ENCODE results near the gene FHAD1.

FHAD1 gene

DNA sequence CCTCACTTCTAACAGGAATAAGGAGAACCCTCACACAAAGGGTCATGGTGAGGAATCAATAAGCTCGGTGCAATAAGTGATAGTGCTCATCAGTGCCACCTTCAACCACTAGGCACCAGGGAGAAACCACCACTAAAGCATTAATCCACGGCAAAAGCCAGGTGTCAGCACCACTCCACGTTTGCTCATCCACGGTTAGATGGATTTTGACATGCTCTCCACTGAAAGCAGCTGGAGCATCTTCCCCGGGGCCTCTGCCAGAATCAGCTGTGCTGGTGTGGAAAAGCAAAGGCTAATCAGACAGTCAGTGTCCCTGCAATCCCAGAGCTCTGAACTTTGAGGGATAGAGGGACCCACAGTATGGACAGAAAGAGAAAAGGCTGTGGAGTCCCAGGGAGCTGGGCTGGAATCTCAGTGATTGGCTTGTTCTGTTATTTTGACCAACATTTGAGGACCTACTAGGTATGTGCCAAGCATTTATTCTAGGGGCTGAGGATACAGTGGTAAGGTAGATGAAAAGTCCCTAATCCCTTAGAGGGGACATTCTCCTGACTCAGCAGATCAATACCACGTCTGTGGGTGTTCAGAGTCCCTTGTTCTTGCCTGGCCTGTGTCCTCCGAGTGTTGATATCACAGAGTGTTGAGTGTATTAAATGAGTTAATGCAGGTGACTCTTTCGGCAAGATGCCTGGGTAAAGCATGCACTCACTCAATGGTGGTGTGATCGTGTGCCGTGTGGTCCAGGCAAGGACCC lies 41.3 kb downstream of the FHAD1 start:
- Histone ChIP-seq H3K4me1 (ENCODE audit: insufficient read depth, low read length, severe bottlenecking) (no peaks in the 10 kb centered on the region), H2AFZ (ENCODE audit: low read length) (no peak overlapping the region), H3K4me3 (ENCODE audit: low read depth, low read length, poor library complexity, severe bottlenecking) (no peak overlapping the region), H3K9ac (ENCODE audit: low read length) (no peak overlapping the region), H3K9me2 (ENCODE audit: low read depth, low read length) (no peaks in the 10 kb centered on the region), H4K20me1 (ENCODE audit: insufficient read depth, low read length) (no peaks in the 10 kb centered on the region), H3K27ac (ENCODE audit: low read depth, low read length, poor library complexity, severe bottlenecking) (no peak overlapping the region), H3K4me2 (ENCODE audit: low read length) (no peak overlapping the region), H3F3A (ENCODE audit: insufficient read depth, low read length) (no peaks in the 10 kb centered on the region), H3K27me3 (ENCODE audit: insufficient read depth, low read length) (no peaks in the 10 kb centered on the region), H3K36me3 (ENCODE audit: insufficient read depth, low read length) (no peaks in the 10 kb centered on the region), H3K9me3 (ENCODE audit: low read length) (no peaks in the 10 kb centered on the region), H3K79me2 (ENCODE audit: insufficient read depth, low read length) (no peaks in the 10 kb centered on the region)
- TF ChIP-seq EZH2 (IDR thresholded peaks at IDR 0.05; ENCODE audit: borderline replicate concordance, low read length) (no peak), CTCF (IDR thresholded peaks at IDR 0.05; ENCODE audit: low read length) (no peak)

- no peak for TF ChIP-seq CTCF (IDR thresholded peaks at IDR 0.05; ENCODE audit: low read length)
- TF ChIP-seq EZH2 (IDR thresholded peaks at IDR 0.05; ENCODE audit: borderline replicate concordance, low read length) = no peak
- Histone ChIP-seq H3K4me1 (ENCODE audit: insufficient read depth, low read length, severe bottlenecking) (no peaks in the 10 kb centered on the region), H3K27ac (ENCODE audit: low read depth, low read length, poor library complexity, severe bottlenecking) (no peak overlapping the region), H2AFZ (ENCODE audit: low read length) (no peak overlapping the region), H3K4me3 (ENCODE audit: low read depth, low read length, poor library complexity, severe bottlenecking) (no peak overlapping the region), H3K4me2 (ENCODE audit: low read length) (no peak overlapping the region), H4K20me1 (ENCODE audit: insufficient read depth, low read length) (no peaks in the 10 kb centered on the region), H3K36me3 (ENCODE audit: insufficient read depth, low read length) (no peaks in the 10 kb centered on the region), H3K79me2 (ENCODE audit: insufficient read depth, low read length) (no peaks in the 10 kb centered on the region), H3K9me3 (ENCODE audit: low read length) (no peaks in the 10 kb centered on the region), H3K27me3 (ENCODE audit: insufficient read depth, low read length) (no peaks in the 10 kb centered on the region), H3K9ac (ENCODE audit: low read length) (no peak overlapping the region), H3K9me2 (ENCODE audit: low read depth, low read length) (no peaks in the 10 kb centered on the region), H3F3A (ENCODE audit: insufficient read depth, low read length) (no peaks in the 10 kb centered on the region)
Observed at GRCh38 chr1:15289251-15289651, 42.2 kb downstream of the FHAD1 start.

GRCh38 chr1:15290382-15290781 lies 43.4 kb downstream of the FHAD1 start:
- no peaks in the 10 kb centered on the region for H3K9me3 ChIP-seq (ENCODE audit: low read length)
- no peaks in the 10 kb centered on the region for H3K36me3 ChIP-seq (ENCODE audit: insufficient read depth, low read length)
- no peak overlapping the region for H3K27ac ChIP-seq (ENCODE audit: low read depth, low read length, poor library complexity, severe bottlenecking)
- no peaks in the 10 kb centered on the region for H3K9me2 ChIP-seq (ENCODE audit: low read depth, low read length)
- no peak overlapping the region for H3K9ac ChIP-seq (ENCODE audit: low read length)
- no peaks in the 10 kb centered on the region for H4K20me1 ChIP-seq (ENCODE audit: insufficient read depth, low read length)
- H3K4me2 ChIP-seq (ENCODE audit: low read length) = no peak overlapping the region
- TF ChIP-seq EZH2 (IDR thresholded peaks at IDR 0.05; ENCODE audit: borderline replicate concordance, low read length) = no peak
- no peak overlapping the region for H3K4me3 ChIP-seq (ENCODE audit: low read depth, low read length, poor library complexity, severe bottlenecking)
- H3K4me1 ChIP-seq (ENCODE audit: insufficient read depth, low read length, severe bottlenecking) = no peaks in the 10 kb centered on the region
- no peak overlapping the region for H2AFZ ChIP-seq (ENCODE audit: low read length)
- H3K79me2 ChIP-seq (ENCODE audit: insufficient read depth, low read length) = no peaks in the 10 kb centered on the region
- no peaks in the 10 kb centered on the region for H3K27me3 ChIP-seq (ENCODE audit: insufficient read depth, low read length)
- no peaks in the 10 kb centered on the region for H3F3A ChIP-seq (ENCODE audit: insufficient read depth, low read length)

DNA sequence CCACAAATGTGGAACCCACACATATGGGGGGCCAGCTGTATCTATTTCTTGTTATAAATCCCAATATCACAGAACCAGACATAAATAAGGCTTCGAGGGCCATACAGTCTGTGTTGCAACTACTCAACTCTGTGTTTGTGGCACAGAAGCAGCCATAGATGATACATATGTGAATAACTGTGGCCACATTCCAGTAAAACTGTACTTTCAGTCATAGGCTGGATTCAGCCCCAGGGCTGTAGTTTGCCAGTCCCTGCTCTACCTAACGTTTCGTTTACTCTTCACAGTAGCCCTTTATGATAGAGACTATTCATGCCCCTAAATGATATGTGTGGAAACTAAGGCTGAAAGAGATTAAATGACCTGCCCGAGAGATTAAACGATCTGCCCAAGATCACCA lies 48.7 kb downstream of the FHAD1 start:
- Histone ChIP-seq H3K4me3 (ENCODE audit: low read depth, low read length, poor library complexity, severe bottlenecking) (no peak overlapping the region), H3K9me3 (ENCODE audit: low read length) (no peaks in the 10 kb centered on the region), H3K27ac (ENCODE audit: low read depth, low read length, poor library complexity, severe bottlenecking) (no peak overlapping the region), H3F3A (ENCODE audit: insufficient read depth, low read length) (no peaks in the 10 kb centered on the region), H4K20me1 (ENCODE audit: insufficient read depth, low read length) (no peaks in the 10 kb centered on the region), H3K4me2 (ENCODE audit: low read length) (no peak overlapping the region), H3K27me3 (ENCODE audit: insufficient read depth, low read length) (no peaks in the 10 kb centered on the region), H3K79me2 (ENCODE audit: insufficient read depth, low read length) (no peaks in the 10 kb centered on the region), H2AFZ (ENCODE audit: low read length) (no peak overlapping the region), H3K4me1 (ENCODE audit: insufficient read depth, low read length, severe bottlenecking) (no peaks in the 10 kb centered on the region), H3K9ac (ENCODE audit: low read length) (no peak overlapping the region), H3K9me2 (ENCODE audit: low read depth, low read length) (no peaks in the 10 kb centered on the region), H3K36me3 (ENCODE audit: insufficient read depth, low read length) (no peaks in the 10 kb centered on the region)
- TF ChIP-seq CTCF (IDR thresholded peaks at IDR 0.05; ENCODE audit: low read length) (no peak), EZH2 (IDR thresholded peaks at IDR 0.05; ENCODE audit: borderline replicate concordance, low read length) (no peak)

Data from OCI-LY1 (cell line).